ENCODE measurements around the gene MTUS2. TPM values are rescaled to one million over a fixed set of nuclear protein-coding genes. Genes with fewer than 3 reads are reported as not detected.

MTUS2 gene
- total RNA-seq, 6 experiments from 2014 or later = 0.07 to 0.15 (median 0.14) TPM; not detected in 1

- TF ChIP-seq, protein P1, sequence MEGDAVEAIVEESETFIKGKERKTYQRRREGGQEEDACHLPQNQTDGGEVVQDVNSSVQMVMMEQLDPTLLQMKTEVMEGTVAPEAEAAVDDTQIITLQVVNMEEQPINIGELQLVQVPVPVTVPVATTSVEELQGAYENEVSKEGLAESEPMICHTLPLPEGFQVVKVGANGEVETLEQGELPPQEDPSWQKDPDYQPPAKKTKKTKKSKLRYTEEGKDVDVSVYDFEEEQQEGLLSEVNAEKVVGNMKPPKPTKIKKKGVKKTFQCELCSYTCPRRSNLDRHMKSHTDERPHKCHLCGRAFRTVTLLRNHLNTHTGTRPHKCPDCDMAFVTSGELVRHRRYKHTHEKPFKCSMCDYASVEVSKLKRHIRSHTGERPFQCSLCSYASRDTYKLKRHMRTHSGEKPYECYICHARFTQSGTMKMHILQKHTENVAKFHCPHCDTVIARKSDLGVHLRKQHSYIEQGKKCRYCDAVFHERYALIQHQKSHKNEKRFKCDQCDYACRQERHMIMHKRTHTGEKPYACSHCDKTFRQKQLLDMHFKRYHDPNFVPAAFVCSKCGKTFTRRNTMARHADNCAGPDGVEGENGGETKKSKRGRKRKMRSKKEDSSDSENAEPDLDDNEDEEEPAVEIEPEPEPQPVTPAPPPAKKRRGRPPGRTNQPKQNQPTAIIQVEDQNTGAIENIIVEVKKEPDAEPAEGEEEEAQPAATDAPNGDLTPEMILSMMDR (IDR thresholded peaks at IDR 0.05) = no peak
- Mint-ChIP-seq H3K4me3 (no peak overlapping the region), H3K9me3 (no peaks in the 10 kb centered on the region), H3K36me3 (ENCODE audit: low read depth) (no peaks in the 10 kb centered on the region), H3K27me3 (ENCODE audit: insufficient read depth) (peaks cover 3% of the 10 kb centered on the region; the same call in 1 of the 2 replicates), H3K4me1 (ENCODE audit: low read depth) (no peaks in the 10 kb centered on the region), H3K27ac (no peak overlapping the region)
- DNase-seq = no peak
Observed at GRCh38 chr13:29174093-29174492, 354.0 kb downstream of the MTUS2 start.

GRCh38 chr13:29175250-29175873, 355.2 kb downstream of the MTUS2 start:
- TF ChIP-seq, protein P1 (IDR thresholded peaks at IDR 0.05) = no peak
- Mint-ChIP-seq H3K36me3 (ENCODE audit: low read depth) (no peaks in the 10 kb centered on the region), H3K4me3 (no peak overlapping the region), H3K27ac (no peak overlapping the region), H3K4me1 (ENCODE audit: low read depth) (no peaks in the 10 kb centered on the region), H3K9me3 (no peaks in the 10 kb centered on the region), H3K27me3 (ENCODE audit: insufficient read depth) (peaks cover 3% of the 10 kb centered on the region; the same call in 1 of the 2 replicates)
- DNase-seq = no peak

DNA sequence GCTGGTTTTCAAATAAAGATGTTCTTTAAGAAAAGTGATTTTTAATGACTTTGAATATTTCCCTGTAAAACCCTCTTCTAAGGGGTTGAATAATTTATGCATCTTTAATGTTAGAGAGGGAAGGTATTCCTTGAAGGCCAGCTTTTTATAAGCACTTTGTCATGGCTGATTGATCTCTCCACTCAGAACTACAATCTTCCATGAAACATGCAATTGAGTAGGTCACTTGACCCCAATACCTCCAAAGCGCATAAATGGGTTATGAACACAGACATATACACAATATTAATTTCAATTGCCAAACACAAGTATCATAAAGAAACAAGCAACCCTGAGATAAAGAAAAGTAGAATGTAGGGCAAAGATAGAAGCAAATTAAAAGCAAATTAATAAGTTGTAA, 359.9 kb downstream of the MTUS2 start:
- Mint-ChIP-seq H3K36me3 (ENCODE audit: low read depth) (no peaks in the 10 kb centered on the region), H3K9me3 (peaks cover 2% of the 10 kb centered on the region), H3K27ac (no peak overlapping the region), H3K4me3 (no peak overlapping the region), H3K4me1 (ENCODE audit: low read depth) (no peaks in the 10 kb centered on the region), H3K27me3 (ENCODE audit: insufficient read depth) (peaks cover 8% of the 10 kb centered on the region; the same call in 1 of the 2 replicates)
- DNase-seq = no peak
- TF ChIP-seq, protein P1 (IDR thresholded peaks at IDR 0.05) = no peak

GRCh38 chr13:29182216-29182615, 362.1 kb downstream of the MTUS2 start:
- H3K27me3 Mint-ChIP-seq (ENCODE audit: insufficient read depth) = peaks cover 5% of the 10 kb centered on the region; the same call in 1 of the 2 replicates
- peaks cover 4% of the 10 kb centered on the region for H3K9me3 Mint-ChIP-seq
- TF ChIP-seq, protein P1 (IDR thresholded peaks at IDR 0.05) = no peak
- no peaks in the 10 kb centered on the region for H3K36me3 Mint-ChIP-seq (ENCODE audit: low read depth)
- H3K27ac Mint-ChIP-seq = no peak overlapping the region
- no peak overlapping the region for H3K4me3 Mint-ChIP-seq
- no peaks in the 10 kb centered on the region for H3K4me1 Mint-ChIP-seq (ENCODE audit: low read depth)
- DNase-seq = no peak

GRCh38 chr13:29185926-29186325, 365.8 kb downstream of the MTUS2 start:
- H3K4me3 Mint-ChIP-seq = no peak overlapping the region
- H3K4me1 Mint-ChIP-seq (ENCODE audit: low read depth) = no peaks in the 10 kb centered on the region
- TF ChIP-seq, protein P1 (IDR thresholded peaks at IDR 0.05) = no peak
- no peak overlapping the region for H3K27ac Mint-ChIP-seq
- DNase-seq = no peak
- peaks cover 5% of the 10 kb centered on the region; the same call in 1 of the 2 replicates for H3K27me3 Mint-ChIP-seq (ENCODE audit: insufficient read depth)
- no peaks in the 10 kb centered on the region for H3K36me3 Mint-ChIP-seq (ENCODE audit: low read depth)
- H3K9me3 Mint-ChIP-seq = peaks cover 4% of the 10 kb centered on the region

Data from HFFc6 (cell line).